ENCODE measurements around the gene SPACDR.
"Not testable (repeated sequence)": the region's sequence is repeated elsewhere in the genome, so short reads cannot be mapped to it uniquely, and the experiment has no call there.

- not testable (repeated sequence) for TF ChIP-seq CTCF (IDR thresholded peaks at IDR 0.05); POLR2A (IDR thresholded peaks at IDR 0.05); POLR2AphosphoS5 (IDR thresholded peaks at IDR 0.05; ENCODE audit: insufficient read depth in 1 of 2, low read depth in 1 of 2)
Measured at GRCh38 chr7:100500743-100501142, 36.7 kb upstream of the SPACDR start.

Data from vagina (tissue), 2 donors.